Measurements from ENCODE around the gene PAM16. TPM values are rescaled to one million over a fixed set of nuclear protein-coding genes. Genes with fewer than 3 reads are reported as not detected.
A peak's percentile ranks its signal among the peaks of the same experiment; 100 is the strongest.

The PAM16 gene
- total and polyA plus RNA-seq, 8 donors = 4.7 to 218 (median 52.1) TPM

DNA sequence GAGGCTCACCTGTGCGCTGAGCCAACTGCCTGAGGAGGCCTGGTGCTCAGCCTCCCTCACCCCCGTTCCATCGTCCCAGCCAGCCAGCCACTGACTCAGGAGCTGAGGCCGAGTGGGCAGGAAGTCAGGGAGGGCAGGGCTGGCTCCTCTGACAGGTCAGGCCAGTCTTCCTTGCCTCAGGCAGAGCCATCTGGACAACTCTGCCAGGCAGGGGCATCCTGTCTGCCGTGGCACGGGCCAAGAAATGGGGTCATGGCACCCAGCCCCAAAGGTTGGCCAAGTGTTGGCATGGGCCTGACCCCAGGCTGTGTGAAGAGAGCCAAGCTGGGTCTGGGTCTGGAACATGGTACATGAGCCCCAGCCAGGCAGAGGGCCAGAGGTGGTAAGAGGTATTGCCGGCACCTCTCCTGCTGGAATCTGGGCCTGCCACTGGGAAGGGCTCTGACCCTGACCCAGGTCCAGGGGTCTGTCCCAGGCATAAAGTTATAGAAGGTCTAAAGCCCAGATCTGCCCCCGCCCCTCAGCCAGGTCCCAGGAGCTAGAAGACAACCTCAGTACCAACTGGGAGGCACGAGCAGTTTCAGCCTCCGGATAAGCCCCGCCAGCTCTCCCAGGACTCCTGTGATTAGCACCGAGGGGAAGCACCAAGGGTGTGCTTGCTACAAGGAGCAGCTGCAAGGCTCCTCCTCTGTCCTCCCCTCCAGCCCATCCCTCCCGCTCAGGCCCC lies 18.0 kb upstream of the PAM16 start:
- no peak overlapping the region for H3K4me3 ChIP-seq
- no peak for DNase-seq
- H3K9me3 ChIP-seq = no peaks in the 10 kb centered on the region
- peaks cover 12 to 33% (median 15%) of the 10 kb centered on the region in 4 donors for H3K36me3 ChIP-seq
- WGBS, 5 donors = 65 to 90% (median 85%) methylated on average over 8 to 13 of the region's 13 CpGs
- intact Hi-C loops (cut with DNase I; ENCODE audit: low total_unique reads) = no loop called here
- peak overlapping the region in 4 of 5 donors; percentile 86 to 93 (median 88) for H3K27ac ChIP-seq
- TF ChIP-seq EP300 (IDR thresholded peaks at IDR 0.05) (no peak), CTCF (IDR thresholded peaks at IDR 0.05) (no peak), POLR2AphosphoS5 (IDR thresholded peaks at IDR 0.05) (no peak), POLR2A (IDR thresholded peaks at IDR 0.05) (no peak)
- peaks cover 39 to 51% (median 48%) of the 10 kb centered on the region in 4 donors for H3K4me1 ChIP-seq
- H3K27me3 ChIP-seq = no peaks in the 10 kb centered on the region

DNA sequence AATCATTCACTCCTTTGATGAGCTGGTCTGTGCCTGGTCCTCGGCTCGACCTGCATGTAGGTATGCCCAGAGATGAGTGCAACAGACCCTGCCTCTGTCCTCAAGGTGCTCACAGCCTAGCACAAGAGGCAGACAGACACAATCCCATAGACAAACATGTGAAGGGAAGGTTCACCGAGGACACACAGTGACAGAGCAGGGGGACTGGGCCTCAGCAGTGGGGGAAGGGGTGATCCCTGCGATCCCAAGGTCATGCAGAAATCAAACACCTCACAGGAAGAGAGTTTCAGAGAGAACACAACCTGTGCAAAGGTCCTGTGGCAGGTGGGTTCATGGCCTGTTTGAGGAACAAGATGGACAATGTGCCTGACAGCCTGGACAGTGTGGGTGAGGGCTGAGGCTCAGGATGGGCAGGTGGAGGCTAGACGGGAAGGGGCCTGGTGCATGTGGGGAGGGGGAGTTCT lies 16.3 kb upstream of the PAM16 start:
- Histone ChIP-seq H3K4me1 (peaks cover 22 to 34% (median 30%) of the 10 kb centered on the region in 4 donors), H3K36me3 (peaks cover 27 to 50% (median 32%) of the 10 kb centered on the region in 4 donors), H3K9me3 (no peaks in the 10 kb centered on the region), H3K27ac (no peak overlapping the region), H3K27me3 (no peaks in the 10 kb centered on the region), H3K4me3 (no peak overlapping the region)
- 91 to 100% (median 95%) methylated on average over 5 of the region's 5 CpGs for WGBS, 5 donors
- DNase-seq = no peak
- TF ChIP-seq EP300 (IDR thresholded peaks at IDR 0.05) (no peak), CTCF (IDR thresholded peaks at IDR 0.05) (no peak), POLR2A (IDR thresholded peaks at IDR 0.05) (no peak), POLR2AphosphoS5 (IDR thresholded peaks at IDR 0.05) (no peak)
- intact Hi-C loops (cut with DNase I; ENCODE audit: low total_unique reads) = no loop called here

DNA sequence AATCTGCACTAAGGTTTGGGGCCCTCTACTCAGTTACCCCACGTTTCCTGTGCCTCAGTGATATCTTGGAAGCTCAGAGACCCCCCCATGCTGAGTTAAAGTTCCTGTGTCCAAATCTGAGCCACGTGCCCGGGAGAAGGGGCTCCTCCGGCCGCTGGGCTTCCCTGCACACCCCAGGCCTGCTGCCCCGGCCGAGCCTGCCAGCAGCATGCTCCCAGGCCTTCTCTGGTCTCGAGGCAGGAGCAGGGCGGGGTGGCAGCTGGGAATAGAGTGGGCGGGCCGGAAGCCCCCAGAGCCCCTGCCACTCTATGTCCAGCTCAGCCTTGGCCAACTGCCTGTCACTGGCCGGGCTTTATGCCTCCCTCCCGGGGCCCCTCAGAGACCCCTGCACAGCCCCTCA lies 14.9 kb upstream of the PAM16 start:
- intact Hi-C loops (cut with DNase I; ENCODE audit: low total_unique reads) = no loop called here
- Histone ChIP-seq H3K36me3 (peaks cover 34 to 65% (median 47%) of the 10 kb centered on the region in 4 donors), H3K27me3 (no peaks in the 10 kb centered on the region), H3K4me3 (no peak overlapping the region), H3K9me3 (no peaks in the 10 kb centered on the region), H3K4me1 (peaks cover 9 to 25% (median 17%) of the 10 kb centered on the region in 4 donors), H3K27ac (no peak overlapping the region)
- no peak for TF ChIP-seq EP300 (IDR thresholded peaks at IDR 0.05)
- 90 to 96% (median 93%) methylated on average over 8 to 13 of the region's 13 CpGs for WGBS, 5 donors
- DNase-seq = no peak

- no peak overlapping the region for H3K27ac ChIP-seq
These were observed 14.5 kb upstream of the PAM16 start for GRCh38 chr16:4365615-4366014.

More at GRCh38 chr16:4365615-4366014, 14.5 kb upstream of the PAM16 start:
- no peak overlapping the region for H3K4me3 ChIP-seq
- WGBS, 5 donors = 96 to 99% (median 98%) methylated on average over 9 to 12 of the region's 12 CpGs
- no peaks in the 10 kb centered on the region for H3K9me3 ChIP-seq
- H3K4me1 ChIP-seq = peaks cover 5 to 21% (median 13%) of the 10 kb centered on the region in 4 donors
- no peaks in the 10 kb centered on the region for H3K27me3 ChIP-seq
- TF ChIP-seq CTCF (IDR thresholded peaks at IDR 0.05) (no peak), POLR2AphosphoS5 (IDR thresholded peaks at IDR 0.05) (no peak), POLR2A (IDR thresholded peaks at IDR 0.05) (no peak), EP300 (IDR thresholded peaks at IDR 0.05) (no peak)
- intact Hi-C loops (cut with DNase I; ENCODE audit: low total_unique reads) = no loop called here
- peaks cover 34 to 69% (median 51%) of the 10 kb centered on the region in 4 donors for H3K36me3 ChIP-seq
- no peak for DNase-seq
